Esophagus (tissue), 2 donors: ENCODE measurements around the gene PRH2. TPM values are rescaled to one million over a fixed set of nuclear protein-coding genes. Genes with fewer than 3 reads are reported as not detected.

Experiments
- H3K27ac ChIP-seq, 2 donors: one replicate each; pipeline ENCODE4 v1.5.1; 2013; ENCODE audit warnings: low read depth in 2 of 2, mild to moderate bottlenecking in 2 of 2, inconsistent platforms in 1 of 2, low read length in 1 of 2, moderate library complexity in 1 of 2
- H3K27me3 ChIP-seq, 2 donors: one replicate each; pipeline ENCODE4 v1.6.1; 2013; ENCODE audit warnings: low read length in 2 of 2, control low read depth in 1 of 2, mild to moderate bottlenecking in 1 of 2; ENCODE audit not compliant: insufficient read depth in 2 of 2, control insufficient read depth in 1 of 2
- H3K36me3 ChIP-seq, 2 donors: one replicate each; pipeline ENCODE4 v1.6.1; 2013; ENCODE audit warnings: low read length in 1 of 2; ENCODE audit not compliant: control insufficient read depth in 2 of 2, insufficient read depth in 2 of 2
- H3K4me1 ChIP-seq, 2 donors: one replicate each; pipeline ENCODE4 v1.6.1; 2013; ENCODE audit warnings: low read length in 1 of 2; ENCODE audit not compliant: control insufficient read depth in 2 of 2, insufficient read depth in 2 of 2
- H3K4me3 ChIP-seq, 2 donors: one replicate each; pipeline ENCODE4 v1.5.1; 2013; ENCODE audit warnings: low read length in 2 of 2, mild to moderate bottlenecking in 2 of 2, low read depth in 1 of 2, moderate library complexity in 1 of 2
- H3K9me3 ChIP-seq, 2 donors: one replicate each; pipeline ENCODE4 v1.6.1; 2013; ENCODE audit warnings: mild to moderate bottlenecking in 2 of 2, low read depth in 1 of 2, low read length in 1 of 2, moderate library complexity in 1 of 2; ENCODE audit not compliant: control insufficient read depth in 2 of 2, insufficient read depth in 1 of 2
- WGBS, 2 donors: extraction: QIAGEN DNeasy Blood & Tissue Kit; methylation state at CpG; one replicate each; pipeline ENCODE4 v1.1.7; 2013; 5-methylcytosine and 5-hydroxymethylcytosine counted together
- polyA plus RNA-seq, 2 donors: library from polyadenylated mRNA; stranded (reverse); fragments of 200-250 nt; gene quantifications; one replicate each; pipeline ENCODE4 v1.2.3, GENCODE V29; 2013
- donor health status: healthy with polysubstance abuse.
- donor health status: Bipolar disorder and iron deficiency.

Gene PRH2
- polyA plus RNA-seq, 2 donors: not detected

DNA sequence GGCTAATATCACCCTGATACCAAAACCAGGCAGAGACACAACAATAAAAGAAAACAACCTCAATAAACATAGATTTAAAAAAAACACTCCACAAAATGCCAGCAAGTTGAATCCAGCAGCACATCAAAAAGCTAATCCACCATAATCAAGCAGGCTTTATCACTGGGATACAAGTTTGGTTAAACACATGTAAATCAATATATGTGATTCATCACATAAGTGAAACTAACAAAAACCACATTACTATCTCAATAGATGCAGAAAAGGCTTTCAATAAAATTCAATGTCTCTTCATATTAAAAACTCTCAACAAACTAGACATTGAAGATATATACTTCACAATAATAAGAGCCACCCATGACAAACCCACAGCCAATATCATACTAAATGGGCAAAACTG, 27.0 kb downstream of the PRH2 start:
- H3K27ac ChIP-seq: no peak overlapping the region
- H3K4me1 ChIP-seq: no peaks in the 10 kb centered on the region
- H3K4me3 ChIP-seq: no peak overlapping the region
- no peaks in the 10 kb centered on the region for H3K9me3 ChIP-seq
- H3K36me3 ChIP-seq: no peaks in the 10 kb centered on the region
- H3K27me3 ChIP-seq: no peaks in the 10 kb centered on the region

- Histone ChIP-seq H3K27me3 (no peaks in the 10 kb centered on the region), H3K27ac (no peak overlapping the region), H3K9me3 (peaks cover 0 to 3% of the 10 kb centered on the region in 2 donors), H3K4me3 (no peak overlapping the region), H3K4me1 (no peaks in the 10 kb centered on the region), H3K36me3 (no peaks in the 10 kb centered on the region)
Observed at GRCh38 chr12:10957741-10958140, 28.7 kb downstream of the PRH2 start.

DNA sequence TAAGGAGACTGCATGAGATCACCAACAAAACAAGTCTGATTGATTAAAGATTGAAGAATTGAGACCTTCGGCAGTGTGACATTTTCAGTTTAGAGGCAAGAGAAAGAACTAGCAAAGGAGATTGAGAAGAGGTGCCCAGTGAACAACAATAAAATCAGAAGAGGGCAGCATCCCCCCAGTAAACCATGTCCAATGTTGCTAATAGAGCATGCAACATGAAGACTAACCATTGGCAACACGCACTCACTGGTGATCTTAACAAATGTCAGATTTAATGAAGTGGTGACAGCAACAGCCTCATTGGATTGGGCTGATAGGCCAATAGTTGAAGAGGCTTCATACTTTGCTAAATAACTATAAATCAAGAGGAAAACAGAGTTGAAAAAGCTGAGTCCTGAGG, 30.8 kb downstream of the PRH2 start:
- H3K36me3 ChIP-seq: no peaks in the 10 kb centered on the region
- H3K4me3 ChIP-seq: no peak overlapping the region
- peaks cover 0 to 3% of the 10 kb centered on the region in 2 donors for H3K9me3 ChIP-seq
- H3K4me1 ChIP-seq: no peaks in the 10 kb centered on the region
- no peak overlapping the region for H3K27ac ChIP-seq
- no peaks in the 10 kb centered on the region for H3K27me3 ChIP-seq
- 92 to 95% methylated on average over 2 of the region's 2 CpGs for WGBS, 2 donors

- H3K4me3 ChIP-seq: no peak overlapping the region
- 69 to 73% methylated on average over 4 of the region's 4 CpGs for WGBS, 2 donors
- H3K36me3 ChIP-seq: no peaks in the 10 kb centered on the region
- no peak overlapping the region for H3K27ac ChIP-seq
- H3K9me3 ChIP-seq: peaks cover 0 to 3% of the 10 kb centered on the region in 2 donors
- no peaks in the 10 kb centered on the region for H3K27me3 ChIP-seq
- H3K4me1 ChIP-seq: no peaks in the 10 kb centered on the region
Observed at GRCh38 chr12:10960211-10960610, 31.2 kb downstream of the PRH2 start.

DNA sequence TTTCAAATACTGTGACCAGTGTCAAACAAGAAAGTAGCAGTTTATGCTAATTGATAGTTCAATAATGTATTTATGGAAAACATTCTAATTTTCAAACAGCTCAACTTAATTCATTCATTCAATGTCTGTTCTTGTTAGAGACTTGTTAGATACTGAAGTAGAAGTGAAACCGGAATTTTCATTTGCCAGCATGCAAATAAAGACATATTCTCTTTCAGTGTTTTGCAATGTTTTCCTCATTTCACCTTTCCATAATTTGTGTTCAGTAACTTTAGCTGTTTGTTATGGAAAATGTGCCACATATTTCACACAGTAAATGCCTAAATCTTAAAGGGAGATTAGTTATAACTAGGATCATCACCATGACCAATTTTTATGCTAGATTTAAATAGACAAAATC, 36.4 kb downstream of the PRH2 start:
- no peak overlapping the region for H3K4me3 ChIP-seq
- no peaks in the 10 kb centered on the region for H3K27me3 ChIP-seq
- no peak overlapping the region for H3K27ac ChIP-seq
- peaks cover 0 to 3% of the 10 kb centered on the region in 2 donors for H3K9me3 ChIP-seq
- 83 to 93% methylated on average over 1 of the region's 1 CpG for WGBS, 2 donors
- H3K36me3 ChIP-seq: no peaks in the 10 kb centered on the region
- H3K4me1 ChIP-seq: peaks cover 2 to 3% of the 10 kb centered on the region in 2 donors

DNA sequence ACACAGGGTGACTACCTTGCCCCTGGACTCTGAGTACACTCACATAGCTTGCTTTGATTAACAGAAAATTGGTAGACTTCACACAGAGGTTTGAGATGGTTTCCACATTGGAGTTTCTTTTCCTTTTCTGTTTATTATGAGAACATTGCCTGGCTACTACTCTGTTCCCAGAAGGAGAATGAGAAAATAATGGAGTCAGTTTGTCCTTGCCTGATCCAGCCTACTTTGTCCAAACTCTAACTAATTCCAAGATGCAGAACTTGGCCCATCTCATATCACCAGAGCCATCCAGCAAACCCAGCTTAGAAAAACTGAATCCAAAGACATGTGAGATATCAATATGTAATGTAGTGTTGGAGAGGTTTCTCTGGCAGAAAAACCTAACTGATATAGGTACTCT, 37.3 kb downstream of the PRH2 start:
- no peaks in the 10 kb centered on the region for H3K27me3 ChIP-seq
- peaks cover 0 to 3% of the 10 kb centered on the region in 2 donors for H3K9me3 ChIP-seq
- H3K27ac ChIP-seq: no peak overlapping the region
- H3K4me3 ChIP-seq: no peak overlapping the region
- H3K36me3 ChIP-seq: no peaks in the 10 kb centered on the region
- peaks cover 2 to 3% of the 10 kb centered on the region in 2 donors for H3K4me1 ChIP-seq

GRCh38 chr12:10967409-10967808, 38.4 kb downstream of the PRH2 start:
- H3K4me3 ChIP-seq: no peak overlapping the region
- no peak overlapping the region for H3K27ac ChIP-seq
- WGBS, 2 donors: 61 to 68% methylated on average over 2 of the region's 2 CpGs

GRCh38 chr12:10968765-10969456, 39.9 kb downstream of the PRH2 start:
- peaks cover 2 to 3% of the 10 kb centered on the region in 2 donors for H3K4me1 ChIP-seq
- H3K9me3 ChIP-seq: no peaks in the 10 kb centered on the region
- no peak overlapping the region for H3K4me3 ChIP-seq
- no peaks in the 10 kb centered on the region for H3K36me3 ChIP-seq
- H3K27me3 ChIP-seq: no peaks in the 10 kb centered on the region
- no peak overlapping the region for H3K27ac ChIP-seq
- WGBS, 2 donors: 55 to 62% methylated on average over 15 of the region's 15 CpGs

More at GRCh38 chr12:10967409-10967808, 38.4 kb downstream of the PRH2 start:
- Histone ChIP-seq H3K27me3 (no peaks in the 10 kb centered on the region), H3K4me1 (peaks cover 2 to 3% of the 10 kb centered on the region in 2 donors), H3K9me3 (no peaks in the 10 kb centered on the region), H3K36me3 (no peaks in the 10 kb centered on the region)

- Histone ChIP-seq H3K36me3 (no peaks in the 10 kb centered on the region), H3K27ac (no peak overlapping the region), H3K4me1 (no peaks in the 10 kb centered on the region), H3K4me3 (no peak overlapping the region), H3K9me3 (no peaks in the 10 kb centered on the region), H3K27me3 (no peaks in the 10 kb centered on the region)
- 89 to 95% methylated on average over 3 of the region's 3 CpGs for WGBS, 2 donors
Observed at GRCh38 chr12:10974965-10975364, 45.9 kb downstream of the PRH2 start.

DNA sequence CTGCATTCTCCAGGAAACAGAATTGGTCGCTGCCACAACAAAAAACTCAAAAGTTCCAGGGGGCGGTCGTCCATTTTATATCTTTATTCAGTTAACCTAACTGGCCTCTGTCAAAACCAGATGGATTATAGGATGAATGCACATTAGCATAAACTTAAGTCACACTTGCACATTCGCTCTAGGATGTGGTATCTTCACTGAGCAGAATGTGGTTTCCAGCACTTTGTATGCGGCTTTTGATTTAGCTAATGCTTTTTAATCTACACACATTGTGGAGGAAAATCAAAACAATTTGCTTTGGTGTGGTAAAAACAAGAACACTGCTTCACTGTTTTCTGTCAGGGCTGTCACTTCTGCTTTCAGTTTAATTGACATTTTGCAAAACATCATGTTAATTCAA, 53.2 kb downstream of the PRH2 start:
- H3K4me1 ChIP-seq: no peaks in the 10 kb centered on the region
- no peak overlapping the region for H3K4me3 ChIP-seq
- H3K27ac ChIP-seq: no peak overlapping the region
- no peaks in the 10 kb centered on the region for H3K36me3 ChIP-seq
- no peaks in the 10 kb centered on the region for H3K27me3 ChIP-seq
- 81 to 86% methylated on average over 5 of the region's 5 CpGs for WGBS, 2 donors
- H3K9me3 ChIP-seq: no peaks in the 10 kb centered on the region
